Naive thymus-derived CD4-positive, alpha-beta T cell (primary cell): ENCODE data around the gene IGHMBP2. TPM values are rescaled to one million over a fixed set of nuclear protein-coding genes. Genes with fewer than 3 reads are reported as not detected.

ENCODE experiments used
- ATAC-seq: fragments of 150-1000 bp; cut with Tn5 transposase; 2 replicates; pipeline ENCODE4 v1.10.0; 2021; ENCODE audit warnings: mild to moderate bottlenecking, moderate library complexity
- CTCF ChIA-PET: fragments of 350-600 bp; sonication (Branson Sonifier 250); formaldehyde crosslinking; loops from one replicate; lab custom pipeline; 2021; ENCODE audit warnings: antibody characterized with exemption; lab: Charles Lee
- POLR2A ChIA-PET: fragments of 350-600 bp; sonication (Branson Sonifier 250); formaldehyde crosslinking; loops from one replicate; lab custom pipeline; 2021; ENCODE audit warnings: antibody characterized with exemption, inconsistent platforms; lab: Charles Lee
- DNase-seq, 9 donors: peaks; one replicate each; pipeline versions ENCODE4 v3.0.0 to v3.0.0-alpha.2; 2020 to 2022; ENCODE audit warnings: mixed read lengths in 1 of 9
- H3K27ac ChIP-seq: one replicate; pipeline ENCODE4 v1.7.0; 2013; ENCODE audit warnings: mild to moderate bottlenecking, low read depth, low read length, moderate library complexity
- H3K27me3 ChIP-seq, 2 donors: one replicate each; pipeline ENCODE4 v1.7.0; 2013; ENCODE audit warnings: low read length in 2 of 2, mild to moderate bottlenecking in 2 of 2, moderate library complexity in 2 of 2; ENCODE audit not compliant: control insufficient read depth in 2 of 2, insufficient read depth in 2 of 2
- H3K36me3 ChIP-seq, 3 experiments: 1 replicate in 2 of 3; 2 replicates in 1 of 3; pipeline ENCODE4 v1.7.0; 2013; ENCODE audit warnings: low read length in 3 of 3, mild to moderate bottlenecking in 3 of 3, moderate library complexity in 1 of 3; ENCODE audit not compliant: insufficient read depth in 3 of 3, control insufficient read depth in 2 of 3
- H3K4me1 ChIP-seq, 2 donors: one replicate each; pipeline ENCODE4 v1.7.0; 2013; ENCODE audit warnings: low read length in 2 of 2, mild to moderate bottlenecking in 2 of 2, moderate library complexity in 1 of 2; ENCODE audit not compliant: control insufficient read depth in 2 of 2, insufficient read depth in 2 of 2
- H3K4me3 ChIP-seq: 2 replicates; pipeline ENCODE4 v1.7.0; 2013; ENCODE audit warnings: mild to moderate bottlenecking, low read length
- H3K9me3 ChIP-seq, 3 experiments: 1 replicate in 2 of 3; 2 replicates in 1 of 3; pipeline ENCODE4 v1.7.0; 2013; ENCODE audit warnings: low read length in 3 of 3; ENCODE audit not compliant: control insufficient read depth in 2 of 3
- H3K27ac Mint-ChIP-seq, 9 donors: one replicate each; pipeline ENCODE4 v1.8.0; 2020 to 2022; ENCODE audit warnings: mixed read lengths in 9 of 9, mild to moderate bottlenecking in 8 of 9, moderate library complexity in 5 of 9, inconsistent platforms in 2 of 9
- H3K27me3 Mint-ChIP-seq, 5 donors: one replicate each; pipeline ENCODE4 v1.8.0; 2021 to 2022; ENCODE audit warnings: mixed read lengths in 5 of 5, mild to moderate bottlenecking in 1 of 5
- H3K36me3 Mint-ChIP-seq, 5 donors: one replicate each; pipeline ENCODE4 v1.8.0; 2020 to 2022; ENCODE audit warnings: mixed read lengths in 5 of 5, mild to moderate bottlenecking in 3 of 5, inconsistent platforms in 1 of 5
- H3K4me1 Mint-ChIP-seq, 7 donors: one replicate each; pipeline ENCODE4 v1.8.0; 2020 to 2022; ENCODE audit warnings: mixed read lengths in 7 of 7, mild to moderate bottlenecking in 3 of 7, inconsistent platforms in 1 of 7
- H3K4me3 Mint-ChIP-seq, 10 donors: one replicate each; pipeline ENCODE4 v1.8.0; 2020 to 2022; ENCODE audit warnings: mild to moderate bottlenecking in 10 of 10, mixed read lengths in 10 of 10, moderate library complexity in 6 of 10, inconsistent platforms in 2 of 10
- H3K9me3 Mint-ChIP-seq, 11 donors: one replicate each; pipeline ENCODE4 v1.8.0; 2020 to 2022; ENCODE audit warnings: mixed read lengths in 11 of 11, mild to moderate bottlenecking in 4 of 11, inconsistent platforms in 1 of 11, moderate library complexity in 1 of 11
- intact Hi-C, 2 donors: fragments of 100-400 bp; cut with micrococcal nuclease; formaldehyde crosslinking; loops; one replicate each; pipeline ENCODE4 v1.15.1; 2023
- polyA plus RNA-seq, 2 donors: library from polyadenylated mRNA; unstranded; fragments of 300-500 nt; fragmentation: Illumina TruSeq; gene quantifications; one replicate each; pipeline ENCODE4 v1.2.3, GENCODE V29; 2021
- total RNA-seq, 6 experiments: library from RNA in 5 of 6; stranded (reverse) in 5 of 6; gene quantifications; 1 replicate in 5 of 6; 2 replicates in 1 of 6; pipeline ENCODE4 v1.2.3 and lab custom pipeline; 2021 to 2026

The IGHMBP2 gene
- total and polyA plus RNA-seq, 7 experiments from 2014 or later, result 4.4 to 41.4 (median 32.2) TPM

DNA sequence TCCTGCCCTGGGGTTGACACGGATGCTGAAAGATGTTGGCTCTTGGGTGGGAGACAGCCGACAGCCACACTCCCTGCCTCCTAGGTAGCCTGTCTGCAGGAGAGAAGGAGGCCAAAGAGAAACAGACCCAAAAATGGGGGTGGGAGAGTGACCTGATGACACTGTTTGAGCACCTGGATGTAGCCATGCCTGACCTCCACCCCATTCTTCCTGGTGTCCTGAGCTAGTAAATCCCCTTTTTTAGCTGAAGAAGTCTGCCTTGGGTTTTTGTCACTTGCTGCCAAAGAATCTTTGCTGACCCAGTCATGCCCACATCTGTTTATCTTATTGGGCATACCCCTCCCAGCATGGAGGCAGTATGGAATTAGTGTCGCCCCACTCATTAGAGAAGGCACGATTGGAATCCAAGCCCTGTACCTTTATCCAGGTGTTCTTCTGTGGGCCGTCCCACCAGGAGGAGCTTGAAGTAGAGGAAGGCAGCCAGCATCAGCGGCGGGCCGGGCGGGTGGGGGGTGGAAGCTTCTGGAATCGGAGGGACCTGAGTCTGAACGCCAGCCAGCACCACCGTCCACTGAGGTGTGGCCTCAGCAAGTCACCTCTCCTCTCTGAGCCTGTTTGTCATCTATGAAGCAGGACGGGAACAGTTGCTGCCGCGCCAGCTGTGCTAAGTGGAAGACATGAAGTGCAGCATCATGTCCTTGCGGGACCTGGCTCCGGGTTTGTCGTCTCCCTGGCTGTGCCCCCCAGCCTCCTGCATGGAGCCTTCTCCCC lies 37.8 kb downstream of the IGHMBP2 start:
- no peaks in the 10 kb centered on the region for H3K9me3 ChIP-seq
- Mint-ChIP-seq H3K27me3 (no peaks in the 10 kb centered on the region), H3K4me3 (no peak overlapping the region), H3K27ac (peak overlapping the region in 2 of 9 donors; percentile 20 to 52), H3K9me3 (no peaks in the 10 kb centered on the region), H3K36me3 (peaks cover 0 to 22% (median 0%) of the 10 kb centered on the region in 5 donors), H3K4me1 (peaks cover 0 to 2% (median 0%) of the 10 kb centered on the region in 7 donors)
- intact Hi-C loops, result no loop called here
- H3K27ac ChIP-seq, result no peak overlapping the region
- ChIA-PET POLR2A (no interaction called here), CTCF (interaction anchor here (1.0 kb wide), 1 partner anchor 24 kb away, joined by 3 read pairs; no protein-coding TSS in a partner anchor)
- no peaks in the 10 kb centered on the region for H3K27me3 ChIP-seq
- DNase-seq (no peak), ATAC-seq (no peak)
- H3K4me3 ChIP-seq, result no peak overlapping the region
- no peaks in the 10 kb centered on the region for H3K4me1 ChIP-seq
- peaks cover 0 to 44% (median 0%) of the 10 kb centered on the region in 3 experiments for H3K36me3 ChIP-seq

DNA sequence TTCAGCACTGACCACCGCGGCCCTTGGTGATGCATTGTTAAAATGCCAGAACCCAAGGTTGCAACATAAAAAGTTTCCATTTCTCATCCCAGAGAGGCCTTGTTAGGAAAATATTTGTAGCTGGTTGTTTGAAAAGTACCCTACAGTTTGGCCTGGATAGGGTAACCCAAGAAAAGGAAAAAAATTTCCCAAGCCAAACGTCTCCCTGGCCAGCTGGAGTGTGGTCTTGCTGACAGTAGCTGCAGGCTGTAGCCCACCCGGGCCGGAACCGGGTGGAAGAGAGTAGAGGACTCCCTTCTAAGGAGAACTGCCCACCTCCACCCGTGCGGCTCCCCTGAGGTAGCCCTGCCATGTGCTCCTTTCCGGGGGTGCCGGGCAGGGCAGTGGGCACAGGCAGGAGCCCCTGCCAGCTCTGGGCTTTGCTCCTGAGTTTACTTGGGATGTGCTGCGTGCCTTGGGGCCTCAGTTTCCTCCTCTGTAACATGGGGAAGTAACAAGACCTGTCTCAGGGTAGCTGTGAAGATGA lies 38.5 kb downstream of the IGHMBP2 start:
- H3K36me3 Mint-ChIP-seq, result peaks cover 0 to 18% (median 0%) of the 10 kb centered on the region in 5 donors
- H3K4me1 Mint-ChIP-seq, result peaks cover 0 to 2% (median 0%) of the 10 kb centered on the region in 7 donors
- Histone ChIP-seq H3K4me1 (no peaks in the 10 kb centered on the region), H3K4me3 (no peak overlapping the region), H3K36me3 (peaks cover 0 to 38% (median 0%) of the 10 kb centered on the region in 3 experiments), H3K9me3 (no peaks in the 10 kb centered on the region), H3K27ac (no peak overlapping the region), H3K27me3 (no peaks in the 10 kb centered on the region)
- no peaks in the 10 kb centered on the region for H3K27me3 Mint-ChIP-seq
- no peak overlapping the region for H3K4me3 Mint-ChIP-seq
- ATAC-seq (no peak), DNase-seq (no peak)
- intact Hi-C loops, result no loop called here
- ChIA-PET CTCF (no interaction called here), POLR2A (no interaction called here)
- no peaks in the 10 kb centered on the region for H3K9me3 Mint-ChIP-seq
- H3K27ac Mint-ChIP-seq, result peak overlapping the region in 2 of 9 donors; percentile 20 to 52

DNA sequence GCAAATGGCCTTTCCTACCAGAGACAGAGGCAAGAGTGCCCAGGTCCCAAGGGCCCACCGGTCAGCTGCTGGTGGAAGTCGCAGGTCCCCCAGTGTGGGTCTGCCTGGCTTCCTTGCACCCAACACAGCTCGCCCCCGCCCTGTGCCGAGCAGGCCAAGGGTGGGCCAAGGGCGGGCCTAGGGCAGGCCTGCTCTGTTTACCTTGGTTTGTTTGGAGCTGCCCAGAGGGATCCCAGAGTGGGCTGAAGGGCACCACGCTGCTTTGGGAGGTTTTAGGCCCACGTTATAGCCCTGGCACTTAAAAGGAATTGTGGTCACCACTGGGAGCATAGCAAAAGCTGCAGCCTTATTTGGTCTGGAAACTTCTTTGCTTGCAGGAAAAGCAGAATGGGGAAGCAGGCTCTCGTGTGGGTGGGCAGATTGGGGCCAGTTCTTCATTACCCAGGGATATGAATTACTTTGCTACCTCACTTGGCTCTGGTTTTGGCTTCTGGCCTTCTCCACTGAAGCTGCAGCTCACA lies 39.1 kb downstream of the IGHMBP2 start:
- Mint-ChIP-seq H3K27me3 (no peaks in the 10 kb centered on the region), H3K36me3 (peaks cover 0 to 13% (median 0%) of the 10 kb centered on the region in 5 donors), H3K9me3 (no peaks in the 10 kb centered on the region), H3K27ac (no peak overlapping the region), H3K4me1 (peaks cover 0 to 2% (median 0%) of the 10 kb centered on the region in 7 donors), H3K4me3 (no peak overlapping the region)
- H3K27ac ChIP-seq, result no peak overlapping the region
- H3K27me3 ChIP-seq, result no peaks in the 10 kb centered on the region
- H3K4me3 ChIP-seq, result no peak overlapping the region
- peaks cover 0 to 31% (median 0%) of the 10 kb centered on the region in 3 experiments for H3K36me3 ChIP-seq
- DNase-seq (no peak), ATAC-seq (no peak)
- intact Hi-C loops, result no loop called here
- H3K4me1 ChIP-seq, result no peaks in the 10 kb centered on the region
- ChIA-PET POLR2A (no interaction called here), CTCF (no interaction called here)
- H3K9me3 ChIP-seq, result no peaks in the 10 kb centered on the region

DNA sequence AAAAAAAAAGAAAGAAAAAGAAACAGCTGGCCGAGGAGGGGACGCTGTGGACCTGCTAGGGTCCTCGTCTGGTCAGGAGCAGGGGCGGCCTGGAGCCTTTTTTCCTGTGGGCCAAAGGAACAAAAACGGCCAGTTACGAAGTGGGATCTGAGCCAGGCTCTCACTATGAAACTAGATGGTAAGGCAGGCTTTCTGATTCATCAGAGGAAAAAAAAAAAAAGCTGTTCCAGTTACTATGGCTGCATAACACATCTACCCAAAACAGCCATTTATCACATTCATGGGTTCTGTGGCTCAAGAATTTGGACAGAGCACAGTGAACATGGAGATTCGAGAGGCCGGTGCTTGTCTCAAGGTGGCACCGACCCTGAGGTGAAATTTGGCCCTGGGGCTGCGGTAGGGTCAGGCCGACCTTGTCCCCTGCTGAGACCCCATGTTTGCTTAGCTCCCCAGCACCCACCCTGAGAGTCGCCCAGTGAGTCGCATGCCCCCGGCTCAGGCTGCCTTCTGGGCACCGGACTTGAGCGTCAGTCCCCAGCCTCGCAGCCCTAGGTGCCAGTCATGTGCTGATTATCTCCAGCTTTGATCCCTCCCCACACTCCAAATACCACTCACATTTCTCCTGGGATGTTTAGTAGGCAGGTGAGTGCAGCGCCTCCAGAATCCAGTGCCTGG lies 42.9 kb downstream of the IGHMBP2 start:
- H3K27ac ChIP-seq, result no peak overlapping the region
- ChIA-PET CTCF (no interaction called here), POLR2A (no interaction called here)
- DNase-seq, result no peak
- H3K4me1 ChIP-seq, result no peaks in the 10 kb centered on the region
- no peak overlapping the region for H3K4me3 ChIP-seq
- no peak overlapping the region for H3K4me3 Mint-ChIP-seq
- no peak overlapping the region for H3K27ac Mint-ChIP-seq
- no peaks in the 10 kb centered on the region for H3K36me3 Mint-ChIP-seq
- H3K36me3 ChIP-seq, result no peaks in the 10 kb centered on the region
- no peaks in the 10 kb centered on the region for H3K9me3 Mint-ChIP-seq
- intact Hi-C loops, result no loop called here
- H3K27me3 ChIP-seq, result no peaks in the 10 kb centered on the region
- no peak for ATAC-seq
- peaks cover 0 to 2% (median 0%) of the 10 kb centered on the region in 7 donors for H3K4me1 Mint-ChIP-seq
- H3K27me3 Mint-ChIP-seq, result no peaks in the 10 kb centered on the region
- no peaks in the 10 kb centered on the region for H3K9me3 ChIP-seq

DNA sequence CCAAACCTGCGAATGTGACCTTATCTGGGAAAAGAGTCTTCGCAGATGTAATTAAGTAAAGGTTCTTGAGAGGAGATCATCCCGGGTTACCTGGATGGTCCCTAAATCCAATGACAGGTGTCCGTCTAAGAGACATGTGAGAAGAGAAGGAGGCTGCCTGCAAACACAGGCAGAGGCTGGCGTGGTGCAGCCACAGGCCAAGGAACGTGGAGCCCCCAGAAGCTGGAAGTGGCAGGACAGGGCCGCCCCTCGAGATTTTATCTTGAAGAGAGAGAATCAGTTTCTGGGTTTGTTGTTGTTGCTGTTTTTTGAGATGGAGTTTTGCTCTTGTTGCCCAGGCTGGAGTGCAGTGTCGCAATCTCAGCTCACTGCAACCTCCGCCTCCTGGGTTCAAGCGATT lies 43.5 kb downstream of the IGHMBP2 start:
- no peaks in the 10 kb centered on the region for H3K36me3 Mint-ChIP-seq
- H3K9me3 Mint-ChIP-seq, result no peaks in the 10 kb centered on the region
- CTCF ChIA-PET, result no interaction called here
- no peaks in the 10 kb centered on the region for H3K36me3 ChIP-seq
- peaks cover 0 to 2% (median 0%) of the 10 kb centered on the region in 7 donors for H3K4me1 Mint-ChIP-seq
- no peak for ATAC-seq
- POLR2A ChIA-PET, result no interaction called here
- H3K4me3 ChIP-seq, result no peak overlapping the region
- intact Hi-C loops, result no loop called here
- H3K4me3 Mint-ChIP-seq, result no peak overlapping the region
- no peaks in the 10 kb centered on the region for H3K9me3 ChIP-seq
- no peak overlapping the region for H3K27ac Mint-ChIP-seq
- H3K4me1 ChIP-seq, result no peaks in the 10 kb centered on the region
- H3K27me3 Mint-ChIP-seq, result no peaks in the 10 kb centered on the region
- no peaks in the 10 kb centered on the region for H3K27me3 ChIP-seq
- no peak overlapping the region for H3K27ac ChIP-seq
- no peak for DNase-seq

DNA sequence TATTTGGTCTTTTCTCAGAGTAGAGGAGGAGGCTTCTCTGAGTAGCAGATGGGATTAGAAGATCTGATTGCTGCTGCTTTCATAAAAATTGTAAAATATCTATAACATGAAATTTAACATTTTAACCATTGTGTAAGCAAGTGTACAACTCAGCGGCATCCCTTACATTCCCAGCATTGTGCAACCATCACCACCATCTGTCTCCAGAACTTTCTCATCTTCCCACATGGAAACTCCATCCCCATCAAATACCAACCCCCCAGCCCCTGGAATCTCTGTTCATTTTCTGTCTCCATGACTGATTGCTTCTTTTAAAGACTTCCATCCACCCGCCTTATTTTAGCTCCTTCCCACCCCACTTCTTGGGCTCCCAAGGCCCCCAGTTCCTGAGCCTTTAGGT lies 44.8 kb downstream of the IGHMBP2 start:
- Mint-ChIP-seq H3K9me3 (no peaks in the 10 kb centered on the region), H3K27ac (no peak overlapping the region), H3K4me1 (peaks cover 0 to 2% (median 0%) of the 10 kb centered on the region in 7 donors), H3K36me3 (no peaks in the 10 kb centered on the region), H3K4me3 (no peak overlapping the region), H3K27me3 (no peaks in the 10 kb centered on the region)
- ATAC-seq (no peak), DNase-seq (no peak)
- ChIA-PET CTCF (no interaction called here), POLR2A (no interaction called here)
- no peaks in the 10 kb centered on the region for H3K27me3 ChIP-seq
- no peak overlapping the region for H3K27ac ChIP-seq
- no peak overlapping the region for H3K4me3 ChIP-seq
- no peaks in the 10 kb centered on the region for H3K36me3 ChIP-seq
- intact Hi-C loops, result no loop called here
- H3K9me3 ChIP-seq, result no peaks in the 10 kb centered on the region
- no peaks in the 10 kb centered on the region for H3K4me1 ChIP-seq
